Endodermal cell (in vitro differentiated cells): ENCODE results near the gene CCDC80. TPM values are rescaled to one million over a fixed set of nuclear protein-coding genes. Genes with fewer than 3 reads are reported as not detected.
"Not testable (repeated sequence)": the region's sequence is repeated elsewhere in the genome, so short reads cannot be mapped to it uniquely, and the experiment has no call there.

Source experiments
- DNase-seq: peaks from one replicate; pipeline ENCODE4 v3.0.0-alpha.2; 2017
- H3K27ac ChIP-seq: 2 replicates; pipeline ENCODE4 v1.5.1; 2013; ENCODE audit warnings: mild to moderate bottlenecking, low read depth, low read length, moderate library complexity
- H3K27me3 ChIP-seq: 2 replicates; pipeline ENCODE4 v1.6.1; 2013; ENCODE audit warnings: mild to moderate bottlenecking, low read length, moderate library complexity; ENCODE audit not compliant: insufficient read depth, control insufficient read depth, poor library complexity, severe bottlenecking
- H3K36me3 ChIP-seq: 2 replicates; pipeline ENCODE4 v1.7.0; 2013; ENCODE audit warnings: mild to moderate bottlenecking, low read length, moderate library complexity; ENCODE audit not compliant: control insufficient read depth, insufficient read depth
- H3K4me1 ChIP-seq: one replicate; pipeline ENCODE4 v1.7.0; 2013; ENCODE audit warnings: low read length; ENCODE audit not compliant: control insufficient read depth, insufficient read depth
- H3K4me3 ChIP-seq: 2 replicates; pipeline ENCODE4 v1.5.1; 2013; ENCODE audit warnings: mild to moderate bottlenecking, low read length, moderate library complexity
- H3K9ac ChIP-seq: 2 replicates; pipeline ENCODE4 v1.6.1; 2013; ENCODE audit warnings: mild to moderate bottlenecking, low read length, moderate library complexity; ENCODE audit not compliant: poor library complexity, severe bottlenecking; ENCODE audit errors: extremely low read depth
- H3K9me3 ChIP-seq: 2 replicates; pipeline ENCODE4 v1.6.1; 2013; ENCODE audit warnings: mild to moderate bottlenecking, low read length, moderate library complexity; ENCODE audit not compliant: control insufficient read depth
- H3K27ac Mint-ChIP-seq: 2 replicates; pipeline ENCODE4 v1.8.0; 2020; ENCODE audit warnings: mixed read lengths
- H3K27me3 Mint-ChIP-seq: 2 replicates; pipeline ENCODE4 v1.8.0; 2021; ENCODE audit warnings: mild to moderate bottlenecking, mixed read lengths; ENCODE audit not compliant: insufficient read depth
- H3K36me3 Mint-ChIP-seq: 2 replicates; pipeline ENCODE4 v1.8.0; 2020; ENCODE audit warnings: low read depth, mixed read lengths
- H3K4me1 Mint-ChIP-seq: 2 replicates; pipeline ENCODE4 v1.8.0; 2020; ENCODE audit warnings: mixed read lengths
- H3K4me3 Mint-ChIP-seq: 2 replicates; pipeline ENCODE4 v1.8.0; 2020; ENCODE audit warnings: mild to moderate bottlenecking, moderate library complexity, mixed read lengths
- H3K9me3 Mint-ChIP-seq: 2 replicates; pipeline ENCODE4 v1.8.0; 2020; ENCODE audit warnings: mild to moderate bottlenecking, mixed read lengths
- CTCF ChIP-seq: fragments of 200-600 bp; sonication (generic); conservative IDR thresholded peaks from 2 replicates; pipeline ENCODE4 v1.5.0; 2021; ENCODE audit warnings: antibody characterized with exemption, mild to moderate bottlenecking
- WGBS, 2 experiments: methylation state at CpG; one replicate each; pipeline versions ENCODE4 v1.1.5 to v1.1.7; 2013; ENCODE audit warnings: missing lambda C conversion rate in 2 of 2, mixed read lengths in 1 of 2; ENCODE audit not compliant: insufficient coverage in 1 of 2, insufficient read length in 1 of 2; 5-methylcytosine and 5-hydroxymethylcytosine counted together
- total RNA-seq, 2 donors: library from RNA; stranded (reverse); fragmentation: NEBNext Ultra II Directional in 1 of 2; extraction: Animal tissue kit (Norgen Biotek cat#: 25700) in 1 of 2; gene quantifications; 2 replicates in 1 of 2; 3 replicates in 1 of 2; pipeline ENCODE4 v1.2.1, GENCODE V29; 2021

Gene CCDC80
- total RNA-seq, 2 donors from 2014 or later, result 4.6 to 31.5 TPM

- H3K36me3 ChIP-seq, H3K9ac ChIP-seq, H3K4me1 ChIP-seq, H3K4me3 ChIP-seq, H3K27me3 ChIP-seq, H3K27ac ChIP-seq, H3K27me3 Mint-ChIP-seq, H3K9me3 Mint-ChIP-seq, H3K9me3 ChIP-seq: not testable (repeated sequence)
- peaks cover 26% of the 10 kb centered on the region for H3K4me1 Mint-ChIP-seq
- peak; percentile 57 for TF ChIP-seq CTCF
- WGBS, 2 experiments, result 55 to 66% methylated on average over 4 to 10 of the region's 15 CpGs
- peak; percentile 73 for DNase-seq
- peaks cover 15% of the 10 kb centered on the region for H3K36me3 Mint-ChIP-seq
- H3K4me3 Mint-ChIP-seq, result peak overlapping the region; percentile 42
- H3K27ac Mint-ChIP-seq, result peak overlapping the region; percentile 31
Observed at GRCh38 chr3:112564247-112564939, 76.5 kb downstream of the CCDC80 start.

GRCh38 chr3:112561734-112562529 lies 79.0 kb downstream of the CCDC80 start, which contains the start of the genes ATG3 and SLC35A5:
ATG3 (minus strand) TSS chr3:112561962; CDS start chr3:112561528, 434 bp downstream.
SLC35A5 (plus strand) TSS chr3:112562045; CDS start chr3:112563404, 1,359 bp downstream.
- no peaks in the 10 kb centered on the region for H3K27me3 Mint-ChIP-seq

GRCh38 chr3:112561484-112561733 lies 79.5 kb downstream of the CCDC80 start:
- Histone ChIP-seq H3K36me3 (peaks cover 7% of the 10 kb centered on the region), H3K27me3 (no peaks in the 10 kb centered on the region), H3K9ac (peak overlapping the region; percentile 81), H3K27ac (peak overlapping the region; percentile 96), H3K4me1 (no peaks in the 10 kb centered on the region), H3K4me3 (peak overlapping the region; percentile 98), H3K9me3 (no peaks in the 10 kb centered on the region)
- H3K27me3 Mint-ChIP-seq, result no peaks in the 10 kb centered on the region
- DNase-seq, result no peak
- WGBS, 2 experiments, result 0% methylated on average over 3 to 29 of the region's 29 CpGs
- peak overlapping the region; percentile 92 for H3K4me3 Mint-ChIP-seq
- TF ChIP-seq CTCF, result no peak
- H3K4me1 Mint-ChIP-seq, result peaks cover 28% of the 10 kb centered on the region
- peak overlapping the region; percentile 98 for H3K27ac Mint-ChIP-seq
- peaks cover 3% of the 10 kb centered on the region for H3K9me3 Mint-ChIP-seq
- H3K36me3 Mint-ChIP-seq, result peaks cover 25% of the 10 kb centered on the region

More at GRCh38 chr3:112561734-112562529, 79.0 kb downstream of the CCDC80 start, which contains the start of the genes ATG3 and SLC35A5:
- DNase-seq, result peak; percentile 99
- Mint-ChIP-seq H3K36me3 (peaks cover 24% of the 10 kb centered on the region), H3K9me3 (peaks cover 1% of the 10 kb centered on the region), H3K4me1 (peaks cover 28% of the 10 kb centered on the region), H3K4me3 (peak within 1 kb of the TSS; percentile 92), H3K27ac (peak within 1 kb of the TSS; percentile 98)
- peak; percentile 22 for TF ChIP-seq CTCF
- H3K4me3 ChIP-seq, result peak within 1 kb of the TSS; percentile 98
- H3K27ac ChIP-seq, result peak within 1 kb of the TSS; percentile 96
- WGBS, 2 experiments, result 0% methylated on average over 23 to 58 of the region's 58 CpGs
- no peaks in the 10 kb centered on the region for H3K4me1 ChIP-seq
- H3K9ac ChIP-seq, result peak within 1 kb of the TSS; percentile 81
- no peaks in the 10 kb centered on the region for H3K27me3 ChIP-seq
- no peaks in the 10 kb centered on the region for H3K9me3 ChIP-seq
- peaks cover 7% of the 10 kb centered on the region for H3K36me3 ChIP-seq
